ENCODE measurements around the gene TAS1R3. TPM values are rescaled to one million over a fixed set of nuclear protein-coding genes. Genes with fewer than 3 reads are reported as not detected.

TAS1R3 gene
- total and polyA plus RNA-seq, 7 experiments from 2014 or later = 0.32 to 2.6 (median 1.5) TPM; not detected in 1

- Histone ChIP-seq H3K9me3 (ENCODE audit: control insufficient read depth in 2 of 3, low read length in 3 of 3) (no peaks in the 10 kb centered on the region), H3K27ac (ENCODE audit: low read depth, low read length) (peak within 1 kb of the TSS; percentile 88), H3K4me1 (ENCODE audit: control insufficient read depth in 2 of 2, insufficient read depth in 2 of 2, low read length in 2 of 2) (peaks cover 18 to 35% of the 10 kb centered on the region in 2 donors), H3K27me3 (ENCODE audit: control insufficient read depth in 2 of 2, insufficient read depth in 2 of 2, low read length in 2 of 2) (no peaks in the 10 kb centered on the region), H3K4me3 (ENCODE audit: low read length) (peak within 1 kb of the TSS; percentile 74), H3K36me3 (ENCODE audit: control insufficient read depth in 2 of 3, insufficient read depth in 3 of 3, low read length in 3 of 3) (peaks cover 0 to 11% (median 4%) of the 10 kb centered on the region in 3 experiments)
- peak; percentile 80 to 98 (median 96) for DNase-seq
- intact Hi-C loops (cut with micrococcal nuclease) = loop anchor here (1.0 to 10.0 kb wide), 12 partner anchors 24 to 416 kb away; partner anchors contain the start of genes C1orf159 (in 2 of the 2), CCNL2 (in 2 of the 2), MRPL20 (in 2 of the 2) and PUSL1 (in 2 of the 2)
- Mint-ChIP-seq H3K9me3 (no peaks in the 10 kb centered on the region), H3K27me3 (peaks cover 0 to 2% (median 0%) of the 10 kb centered on the region in 5 donors), H3K27ac (peak within 1 kb of the TSS; percentile 91 to 98 (median 97)), H3K36me3 (peaks cover 0 to 5% (median 0%) of the 10 kb centered on the region in 5 donors), H3K4me3 (peak within 1 kb of the TSS; percentile 82 to 96 (median 94)), H3K4me1 (peaks cover 0 to 37% (median 21%) of the 10 kb centered on the region in 7 donors)
- ChIA-PET POLR2A (interaction anchor here (0.5 to 4.5 kb wide), 22 partner anchors 10 to 434 kb away, joined by 3 to 59 read pairs (median 4); partner anchors contain the start of genes B3GALT6, C1orf159, CCNL2 and DVL1), CTCF (interaction anchor here (0.8 to 1.9 kb wide), 5 partner anchors 22 to 44 kb away, joined by 3 to 6 read pairs (median 5); partner anchors contain the start of gene CCNL2)
- ATAC-seq = peak; percentile 84
These were observed 44.0 kb downstream of the TAS1R3 start, which contains the start of gene AURKAIP1 for GRCh38 chr1:1374929-1375662. TSS of gene AURKAIP1 (minus strand) at chr1:1375207. CDS start at chr1:1374756, 451 bp downstream.

DNA sequence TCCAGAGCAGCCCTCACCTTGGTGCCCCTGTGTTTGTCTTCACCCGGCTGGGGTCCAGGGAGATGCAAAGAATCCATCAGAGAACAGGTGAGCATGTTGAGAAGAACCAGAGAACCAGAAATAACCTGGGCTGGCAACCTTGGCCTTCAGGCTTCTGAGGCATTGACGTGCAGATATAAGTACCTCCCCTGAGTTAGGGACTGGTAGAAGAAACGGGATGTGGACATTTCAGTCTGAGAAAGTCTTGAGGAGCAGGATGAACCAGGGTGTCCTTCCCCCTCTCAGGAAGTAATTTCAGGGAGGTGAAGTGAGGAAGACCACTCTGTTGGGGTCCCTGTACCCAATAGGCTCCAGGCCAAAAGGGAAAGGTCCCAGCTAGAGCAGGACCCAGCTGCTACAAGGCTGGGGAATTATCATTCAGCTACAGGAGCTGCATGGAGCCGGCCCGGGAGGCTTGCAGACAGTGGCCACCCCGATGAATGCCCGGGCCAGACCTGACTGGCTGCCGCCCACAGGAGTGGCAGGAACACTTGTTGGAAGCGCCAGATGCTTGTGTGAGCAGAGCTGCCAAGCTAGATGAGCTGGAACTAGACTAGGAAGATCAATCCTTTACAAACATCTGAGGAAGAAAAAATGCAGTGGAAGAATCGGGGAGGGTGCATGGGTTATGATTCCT lies 45.6 kb downstream of the TAS1R3 start:
- POLR2A ChIA-PET = interaction anchor here (1.1 to 4.5 kb wide), 4 partner anchors 13 to 143 kb away, joined by 4 to 59 read pairs (median 30); partner anchors contain the start of genes CCNL2 and MRPL20
- H3K4me3 ChIP-seq (ENCODE audit: low read length) = no peak overlapping the region
- H3K9me3 ChIP-seq (ENCODE audit: control insufficient read depth in 2 of 3, low read length in 3 of 3) = no peaks in the 10 kb centered on the region
- H3K36me3 ChIP-seq (ENCODE audit: control insufficient read depth in 2 of 3, insufficient read depth in 3 of 3, low read length in 3 of 3) = peaks cover 0 to 11% (median 4%) of the 10 kb centered on the region in 3 experiments
- H3K4me1 ChIP-seq (ENCODE audit: control insufficient read depth in 2 of 2, insufficient read depth in 2 of 2, low read length in 2 of 2) = peaks cover 7 to 25% of the 10 kb centered on the region in 2 donors
- Mint-ChIP-seq H3K27me3 (peaks cover 0 to 2% (median 0%) of the 10 kb centered on the region in 5 donors), H3K9me3 (no peaks in the 10 kb centered on the region), H3K36me3 (peaks cover 0 to 5% (median 0%) of the 10 kb centered on the region in 5 donors), H3K4me3 (peak overlapping the region in 9 of 10 donors; percentile 23 to 94 (median 41)), H3K4me1 (peaks cover 0 to 22% (median 15%) of the 10 kb centered on the region in 7 donors), H3K27ac (peak overlapping the region in 7 of 9 donors; percentile 19 to 91 (median 77))
- no peak for DNase-seq
- H3K27me3 ChIP-seq (ENCODE audit: control insufficient read depth in 2 of 2, insufficient read depth in 2 of 2, low read length in 2 of 2) = no peaks in the 10 kb centered on the region
- ATAC-seq = no peak
- CTCF ChIA-PET = interaction anchor here (1.3 kb wide), 1 partner anchor 22 kb away, joined by 5 read pairs; the partner anchor contains the start of gene CCNL2
- no peak overlapping the region for H3K27ac ChIP-seq (ENCODE audit: low read depth, low read length)
- intact Hi-C loops (cut with micrococcal nuclease) = loop anchor here in 1 of 2 donors (10.0 kb wide), 1 partner anchor 362 kb away; the partner anchor contains the start of gene ISG15

- no peak overlapping the region for H3K4me3 Mint-ChIP-seq
- peaks cover 0 to 4% (median 0%) of the 10 kb centered on the region in 5 donors for H3K36me3 Mint-ChIP-seq
- H3K36me3 ChIP-seq (ENCODE audit: control insufficient read depth in 2 of 3, insufficient read depth in 3 of 3, low read length in 3 of 3) = peaks cover 0 to 11% (median 4%) of the 10 kb centered on the region in 3 experiments
- ChIA-PET POLR2A (interaction anchor here (1.1 to 4.5 kb wide), 3 partner anchors 12 to 144 kb away, joined by 4 to 55 read pairs (median 5); partner anchors contain the start of gene MRPL20), CTCF (no interaction called here)
- H3K4me1 ChIP-seq (ENCODE audit: control insufficient read depth in 2 of 2, insufficient read depth in 2 of 2, low read length in 2 of 2) = peaks cover 0 to 15% of the 10 kb centered on the region in 2 donors
- peaks cover 0 to 2% (median 0%) of the 10 kb centered on the region in 5 donors for H3K27me3 Mint-ChIP-seq
- DNase-seq = no peak
- H3K9me3 Mint-ChIP-seq = no peaks in the 10 kb centered on the region
- no peak overlapping the region for H3K4me3 ChIP-seq (ENCODE audit: low read length)
- intact Hi-C loops (cut with micrococcal nuclease) = loop anchor here in 1 of 2 donors (10.0 kb wide), 1 partner anchor 363 kb away; the partner anchor contains the start of gene ISG15
- no peak overlapping the region for H3K27ac Mint-ChIP-seq
- H3K9me3 ChIP-seq (ENCODE audit: control insufficient read depth in 2 of 3, low read length in 3 of 3) = no peaks in the 10 kb centered on the region
- no peak overlapping the region for H3K27ac ChIP-seq (ENCODE audit: low read depth, low read length)
- ATAC-seq = no peak
- H3K4me1 Mint-ChIP-seq = peaks cover 0 to 18% (median 9%) of the 10 kb centered on the region in 7 donors
- H3K27me3 ChIP-seq (ENCODE audit: control insufficient read depth in 2 of 2, insufficient read depth in 2 of 2, low read length in 2 of 2) = no peaks in the 10 kb centered on the region
These were observed 46.6 kb downstream of the TAS1R3 start for GRCh38 chr1:1377540-1378205.

GRCh38 chr1:1380860-1381259 lies 49.8 kb downstream of the TAS1R3 start:
- peaks cover 0 to 1% (median 0%) of the 10 kb centered on the region in 5 donors for H3K36me3 Mint-ChIP-seq
- no peaks in the 10 kb centered on the region for H3K27me3 Mint-ChIP-seq
- ChIA-PET POLR2A (interaction anchor here (1.0 to 1.2 kb wide), 2 partner anchors 19 to 22 kb away, joined by 3 to 4 read pairs; no protein-coding TSS in a partner anchor), CTCF (no interaction called here)
- no peak for DNase-seq
- no peaks in the 10 kb centered on the region for H3K27me3 ChIP-seq (ENCODE audit: control insufficient read depth in 2 of 2, insufficient read depth in 2 of 2, low read length in 2 of 2)
- no peaks in the 10 kb centered on the region for H3K9me3 Mint-ChIP-seq
- H3K4me3 ChIP-seq (ENCODE audit: low read length) = no peak overlapping the region
- peaks cover 0 to 6% (median 0%) of the 10 kb centered on the region in 7 donors for H3K4me1 Mint-ChIP-seq
- H3K27ac Mint-ChIP-seq = no peak overlapping the region
- intact Hi-C loops (cut with micrococcal nuclease) = no loop called here
- no peak overlapping the region for H3K4me3 Mint-ChIP-seq
- ATAC-seq = no peak
- H3K4me1 ChIP-seq (ENCODE audit: control insufficient read depth in 2 of 2, insufficient read depth in 2 of 2, low read length in 2 of 2) = peaks cover 0 to 5% of the 10 kb centered on the region in 2 donors
- peaks cover 0 to 6% (median 0%) of the 10 kb centered on the region in 3 experiments for H3K36me3 ChIP-seq (ENCODE audit: control insufficient read depth in 2 of 3, insufficient read depth in 3 of 3, low read length in 3 of 3)
- H3K9me3 ChIP-seq (ENCODE audit: control insufficient read depth in 2 of 3, low read length in 3 of 3) = no peaks in the 10 kb centered on the region
- no peak overlapping the region for H3K27ac ChIP-seq (ENCODE audit: low read depth, low read length)

DNA sequence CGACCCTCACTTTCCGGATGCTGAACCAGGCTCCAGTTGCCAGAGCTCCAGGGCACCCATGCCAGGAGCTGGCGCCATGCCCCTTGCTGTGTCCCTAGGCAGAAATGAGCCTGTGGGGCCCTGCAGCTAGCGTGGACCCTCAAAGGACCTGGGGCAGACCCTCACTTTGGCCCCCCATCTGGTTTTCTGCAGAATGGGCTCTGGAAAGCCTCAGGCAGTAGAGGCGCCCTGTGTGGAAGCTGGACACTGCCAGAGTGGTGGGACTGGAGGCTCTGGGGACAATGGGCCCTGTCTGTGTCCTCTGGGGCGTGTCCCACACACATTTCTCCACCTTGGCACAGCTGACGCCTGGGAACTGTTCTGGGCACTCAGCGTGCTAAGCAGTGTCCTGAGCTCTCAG lies 50.2 kb downstream of the TAS1R3 start:
- H3K27me3 ChIP-seq (ENCODE audit: control insufficient read depth in 2 of 2, insufficient read depth in 2 of 2, low read length in 2 of 2) = no peaks in the 10 kb centered on the region
- Mint-ChIP-seq H3K27ac (no peak overlapping the region), H3K27me3 (no peaks in the 10 kb centered on the region), H3K4me1 (peaks cover 0 to 6% (median 0%) of the 10 kb centered on the region in 7 donors), H3K36me3 (peaks cover 0 to 6% (median under 1%) of the 10 kb centered on the region in 5 donors), H3K9me3 (no peaks in the 10 kb centered on the region), H3K4me3 (no peak overlapping the region)
- no peak for ATAC-seq
- no peak for DNase-seq
- no peak overlapping the region for H3K27ac ChIP-seq (ENCODE audit: low read depth, low read length)
- intact Hi-C loops (cut with micrococcal nuclease) = no loop called here
- H3K4me1 ChIP-seq (ENCODE audit: control insufficient read depth in 2 of 2, insufficient read depth in 2 of 2, low read length in 2 of 2) = peaks cover 0 to under 1% of the 10 kb centered on the region in 2 donors
- H3K36me3 ChIP-seq (ENCODE audit: control insufficient read depth in 2 of 3, insufficient read depth in 3 of 3, low read length in 3 of 3) = peaks cover 0 to 10% (median 3%) of the 10 kb centered on the region in 3 experiments
- H3K4me3 ChIP-seq (ENCODE audit: low read length) = no peak overlapping the region
- H3K9me3 ChIP-seq (ENCODE audit: control insufficient read depth in 2 of 3, low read length in 3 of 3) = no peaks in the 10 kb centered on the region
- ChIA-PET POLR2A (interaction anchor here (0.9 to 1.2 kb wide), 3 partner anchors 18 to 21 kb away, joined by 3 to 4 read pairs (median 4); partner anchors contain the start of gene CCNL2), CTCF (no interaction called here)

All from naive thymus-derived CD4-positive, alpha-beta T cell (primary cell).